K562 (cell line): ENCODE measurements around the gene HNRNPU. TPM values are rescaled to one million over a fixed set of nuclear protein-coding genes. Genes with fewer than 3 reads are reported as not detected.
A peak's percentile ranks its signal among the peaks of the same experiment; 100 is the strongest.

Experiments
- ATAC-seq: fragments of 200-7000 bp; cut with Tn5 transposase; 3 replicates; pipeline ENCODE4 v1.9.1; 2020; ENCODE audit warnings: moderate library complexity
- BruUV-seq: library from RNA; stranded (reverse); fragments of 400-500 nt; replicated peaks from 2 replicates; lab custom pipeline; 2021; lab: Mats Ljungman, UMichigan
- CTCF ChIA-PET: fragments of 300-600 bp; formaldehyde crosslinking; extraction: SDS; loops from one replicate; lab custom pipeline; 2021; ENCODE audit warnings: low intra/inter-chr PET ratio; lab: Yijun Ruan, JAX
- POLR2A ChIA-PET: fragments of 300-600, 350-650 bp; sonication (Branson Sonifier 250); formaldehyde crosslinking; extraction: SDS; loops from one replicate; lab custom pipeline; 2021; ENCODE audit warnings: antibody characterized with exemption, inconsistent platforms; lab: Yijun Ruan, JAX
- DNase-seq, 4 experiments: peaks; one replicate each; pipeline versions ENCODE4 v3.0.0 to v3.0.0-alpha.2; 2011 to 2018; ENCODE audit warnings: low spot score in 3 of 4, mixed read lengths in 3 of 4; ENCODE audit errors: extremely low read depth in 1 of 4
- FAIRE-seq: peaks from 2 replicates; lab custom pipeline; 2011; peaks lifted over from hg19 to GRCh38; lab: Jason Lieb, UNC
- H2AFZ ChIP-seq: 2 replicates; pipeline ENCODE4 v1.6.0; 2011; ENCODE audit warnings: low read depth, low read length, control low read depth, inconsistent platforms
- H3K27ac ChIP-seq: fragments of 200-600 bp; 3 replicates; pipeline ENCODE4 v1.8.0; 2011; ENCODE audit warnings: low read depth, mild to moderate bottlenecking, control low read depth, inconsistent platforms, low read length, moderate library complexity, mixed read lengths; ENCODE audit errors: extremely low read depth
- H3K27me3 ChIP-seq, 2 experiments: fragments of 300-600 bp in 1 of 2; 2 replicates in 1 of 2; 3 replicates in 1 of 2; pipeline versions ENCODE4 v1.6.0 to v1.8.0; 2011; ENCODE audit warnings: inconsistent platforms in 2 of 2, low read length in 2 of 2, mild to moderate bottlenecking in 1 of 2, mixed read lengths in 1 of 2, moderate library complexity in 1 of 2; ENCODE audit not compliant: control insufficient read depth in 2 of 2, insufficient read depth in 2 of 2
- H3K36me3 ChIP-seq: fragments of 300-600 bp; 3 replicates; pipeline ENCODE4 v1.8.0; 2011; ENCODE audit warnings: mild to moderate bottlenecking, low read length, inconsistent platforms; ENCODE audit not compliant: control insufficient read depth, insufficient read depth
- H3K4me1 ChIP-seq, 2 experiments: fragments of 200-600 bp in 1 of 2; replicated peaks in 1 of 2; 2 replicates in 1 of 2; 3 replicates in 1 of 2; pipeline versions ENCODE4 v1.5.1 to v1.8.0; 2011; ENCODE audit warnings: inconsistent platforms in 2 of 2, low read length in 2 of 2, mild to moderate bottlenecking in 1 of 2, mixed read lengths in 1 of 2, moderate library complexity in 1 of 2; ENCODE audit not compliant: control insufficient read depth in 2 of 2, insufficient read depth in 2 of 2
- H3K4me2 ChIP-seq: 2 replicates; pipeline ENCODE4 v1.6.1; 2011; ENCODE audit warnings: low read length, control low read depth, inconsistent platforms, mixed read lengths; ENCODE audit not compliant: insufficient read depth
- H3K4me3 ChIP-seq: fragments of 200-600 bp; sonication (generic), shearing (Covaris generic); 2 replicates; pipeline ENCODE4 v1.5.1; 2016; ENCODE audit warnings: control low read depth, inconsistent platforms
- H3K79me2 ChIP-seq: fragments of 200-600 bp; 3 replicates; pipeline ENCODE4 v1.8.0; 2011; ENCODE audit warnings: low read length, inconsistent platforms; ENCODE audit not compliant: control insufficient read depth, insufficient read depth
- H3K9ac ChIP-seq, 2 experiments: 2 replicates each; pipeline versions ENCODE4 v1.6.0 to v1.6.1; 2011; ENCODE audit warnings: low read depth in 2 of 2, low read length in 2 of 2, control low read depth in 1 of 2, inconsistent platforms in 1 of 2, mild to moderate bottlenecking in 1 of 2, mixed read lengths in 1 of 2; ENCODE audit not compliant: insufficient read depth in 1 of 2
- H3K9me1 ChIP-seq: one replicate; pipeline ENCODE4 v1.6.0; 2011; ENCODE audit warnings: inconsistent platforms, mild to moderate bottlenecking, low read length, moderate library complexity; ENCODE audit not compliant: control insufficient read depth, insufficient read depth
- H3K9me3 ChIP-seq: replicated peaks from 2 replicates; pipeline ENCODE4 v1.5.1; 2011; ENCODE audit warnings: low read depth, low read length, inconsistent platforms; ENCODE audit not compliant: control insufficient read depth, insufficient read depth
- H4K20me1 ChIP-seq: replicated peaks from 2 replicates; pipeline ENCODE4 v1.6.1; 2011; ENCODE audit warnings: low read length, inconsistent platforms, mixed read lengths; ENCODE audit not compliant: control insufficient read depth, insufficient read depth
- HDAC1 ChIP-seq, 2 experiments: fragments of 450-650 bp; IDR thresholded peaks; 2 replicates each; pipeline ENCODE4 v1.6.1; 2016 to 2017; ENCODE audit warnings: inconsistent platforms in 1 of 2, mild to moderate bottlenecking in 1 of 2, moderate library complexity in 1 of 2
- POLR2A ChIP-seq: fragments of 450-650 bp; conservative IDR thresholded peaks from 2 replicates; pipeline ENCODE4 v1.6.1; 2016
- POLR2AphosphoS2 ChIP-seq: IDR thresholded peaks from 2 replicates; pipeline ENCODE4 v1.6.1; 2012; ENCODE audit warnings: low read length, improper control_type of control experiment
- POLR2B ChIP-seq: fragments of 450-650 bp; IDR thresholded peaks from 2 replicates; pipeline ENCODE4 v1.6.1; 2018; ENCODE audit warnings: low read depth; ENCODE audit not compliant: partially characterized antibody
- SUPT5H ChIP-seq: fragments of 450-650 bp; IDR thresholded peaks from 2 replicates; pipeline ENCODE4 v1.6.1; 2016
- TBL1XR1 ChIP-seq, 2 experiments: IDR thresholded peaks; 2 replicates each; pipeline ENCODE4 v1.6.1; 2012; ENCODE audit warnings: improper control_type of control experiment in 2 of 2, low read length in 2 of 2, mild to moderate bottlenecking in 1 of 2
- ZNF668 ChIP-seq: fragments of 250-450 bp; sonication (Bioruptor Pico); IDR thresholded peaks from 2 replicates; pipeline ENCODE4 v1.8.0; 2022; ENCODE audit warnings: mild to moderate bottlenecking, inconsistent platforms
- WGBS: fragments of 100-300 bp; shearing (Covaris generic); methylation state at CpG from one replicate; pipeline ENCODE4 v1.1.6; 2016; ENCODE audit warnings: low coverage, mixed read lengths; ENCODE audit not compliant: insufficient coverage; ENCODE audit errors: missing lambda C conversion rate; 5-methylcytosine and 5-hydroxymethylcytosine counted together
- in situ Hi-C: fragments of 300-500 bp; cut with MboI; formaldehyde crosslinking; loops from 4 replicates; pipeline ENCODE4 v1.15.0; 2018; ENCODE audit warnings: inconsistent platforms, mixed read lengths
- intact Hi-C: fragments of 100-400 bp; cut with micrococcal nuclease; formaldehyde crosslinking; loops from 2 replicates; pipeline ENCODE4 v1.14.2; 2022
- polyA plus RNA-seq, 8 experiments: library from polyadenylated mRNA; depleted of rRNA in 4 of 8; stranded (reverse) in 5 of 8; unstranded in 3 of 8; fragments of >200 nt; fragmentation: Nextera tagmentation in 2 of 8; fragmentation: Illumina TruSeq in 1 of 8; extraction: Ambion mirVana in 2 of 8; extraction: Trizol in 1 of 8; gene quantifications; 2 replicates each; pipeline versions ENCODE4 v1.2.1 to v1.2.3, GENCODE V29; 2011 to 2014; ENCODE audit warnings: inconsistent platforms in 1 of 8, missing spikeins in 1 of 8
- total RNA-seq, 7 experiments: library from RNA; depleted of rRNA in 6 of 7; stranded (reverse); fragments of >200 nt in 6 of 7; fragmentation: Illumina TruSeq in 2 of 7; extraction: Trizol in 2 of 7; gene quantifications; 2 replicates each; pipeline versions ENCODE4 v1.2.1 to v1.2.3, GENCODE V29; 2011 to 2021; ENCODE audit warnings: low replicate concordance in 1 of 7
- TF ChIP-seq, protein P1 (sequence below): fragments of 450-650 bp; IDR thresholded peaks from 2 replicates; pipeline ENCODE4 v1.7.1; 2018; ENCODE audit warnings: mild to moderate bottlenecking, low read depth; ENCODE audit not compliant: partially characterized antibody
- TF ChIP-seq, protein P2 (sequence below): fragments of 250-450 bp; sonication (Bioruptor Pico); IDR thresholded peaks from 2 replicates; pipeline ENCODE4 v1.5.0; 2020; ENCODE audit warnings: mild to moderate bottlenecking
- TF ChIP-seq, protein P3 (sequence below): fragments of 450-650 bp; IDR thresholded peaks from 2 replicates; pipeline ENCODE4 v1.6.1; 2016
- TF ChIP-seq, protein P4 (sequence below): sonication (generic); IDR thresholded peaks from 2 replicates; pipeline ENCODE4 v1.6.1; 2016

The HNRNPU gene
- total and polyA plus RNA-seq, 9 of the 15 experiments (the other 6 are each of a cell fraction or from before 2014, with no cell fraction given): 159 to 777 (median 577) TPM

GRCh38 chr1:244849189-244849866, 15.0 kb downstream of the HNRNPU start:
- BruUV-seq: no TSS peak
- Histone ChIP-seq H3K4me1 (no peaks in the 10 kb centered on the region), H4K20me1 (no peaks in the 10 kb centered on the region), H3K9me1 (no peaks in the 10 kb centered on the region), H3K9ac (no peak overlapping the region), H2AFZ (no peak overlapping the region), H3K4me3 (no peak overlapping the region), H3K36me3 (peaks cover 99% of the 10 kb centered on the region), H3K4me2 (no peak overlapping the region), H3K79me2 (peaks cover 38% of the 10 kb centered on the region), H3K27me3 (no peaks in the 10 kb centered on the region), H3K9me3 (no peaks in the 10 kb centered on the region), H3K27ac (peak overlapping the region; percentile 16; the same call in 1 of the 3 replicates)
- intact Hi-C loops: no loop called here
- peak; percentile 3 for ATAC-seq
- TF ChIP-seq TBL1XR1 (IDR thresholded peaks at IDR 0.05; ENCODE audit: low read length in 2 of 2): no peak
- TF ChIP-seq, protein P1, sequence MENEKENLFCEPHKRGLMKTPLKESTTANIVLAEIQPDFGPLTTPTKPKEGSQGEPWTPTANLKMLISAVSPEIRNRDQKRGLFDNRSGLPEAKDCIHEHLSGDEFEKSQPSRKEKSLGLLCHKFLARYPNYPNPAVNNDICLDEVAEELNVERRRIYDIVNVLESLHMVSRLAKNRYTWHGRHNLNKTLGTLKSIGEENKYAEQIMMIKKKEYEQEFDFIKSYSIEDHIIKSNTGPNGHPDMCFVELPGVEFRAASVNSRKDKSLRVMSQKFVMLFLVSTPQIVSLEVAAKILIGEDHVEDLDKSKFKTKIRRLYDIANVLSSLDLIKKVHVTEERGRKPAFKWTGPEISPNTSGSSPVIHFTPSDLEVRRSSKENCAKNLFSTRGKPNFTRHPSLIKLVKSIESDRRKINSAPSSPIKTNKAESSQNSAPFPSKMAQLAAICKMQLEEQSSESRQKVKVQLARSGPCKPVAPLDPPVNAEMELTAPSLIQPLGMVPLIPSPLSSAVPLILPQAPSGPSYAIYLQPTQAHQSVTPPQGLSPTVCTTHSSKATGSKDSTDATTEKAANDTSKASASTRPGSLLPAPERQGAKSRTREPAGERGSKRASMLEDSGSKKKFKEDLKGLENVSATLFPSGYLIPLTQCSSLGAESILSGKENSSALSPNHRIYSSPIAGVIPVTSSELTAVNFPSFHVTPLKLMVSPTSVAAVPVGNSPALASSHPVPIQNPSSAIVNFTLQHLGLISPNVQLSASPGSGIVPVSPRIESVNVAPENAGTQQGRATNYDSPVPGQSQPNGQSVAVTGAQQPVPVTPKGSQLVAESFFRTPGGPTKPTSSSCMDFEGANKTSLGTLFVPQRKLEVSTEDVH: peak; percentile 15
- no peak for TF ChIP-seq ZNF668 (CRISPR knock-in tag)
- TF ChIP-seq POLR2AphosphoS2: peak; percentile 72; the same call in 1 of the 2 replicates
- TF ChIP-seq SUPT5H: peak; percentile 36
- TF ChIP-seq, protein P2, sequence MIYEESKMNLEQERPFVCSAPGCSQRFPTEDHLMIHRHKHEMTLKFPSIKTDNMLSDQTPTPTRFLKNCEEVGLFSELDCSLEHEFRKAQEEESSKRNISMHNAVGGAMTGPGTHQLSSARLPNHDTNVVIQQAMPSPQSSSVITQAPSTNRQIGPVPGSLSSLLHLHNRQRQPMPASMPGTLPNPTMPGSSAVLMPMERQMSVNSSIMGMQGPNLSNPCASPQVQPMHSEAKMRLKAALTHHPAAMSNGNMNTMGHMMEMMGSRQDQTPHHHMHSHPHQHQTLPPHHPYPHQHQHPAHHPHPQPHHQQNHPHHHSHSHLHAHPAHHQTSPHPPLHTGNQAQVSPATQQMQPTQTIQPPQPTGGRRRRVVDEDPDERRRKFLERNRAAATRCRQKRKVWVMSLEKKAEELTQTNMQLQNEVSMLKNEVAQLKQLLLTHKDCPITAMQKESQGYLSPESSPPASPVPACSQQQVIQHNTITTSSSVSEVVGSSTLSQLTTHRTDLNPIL (CRISPR knock-in tag): peak; percentile 15; the same call in 1 of the 2 replicates
- TF ChIP-seq HDAC1 (IDR thresholded peaks at IDR 0.05): no peak
- TF ChIP-seq, protein P3, sequence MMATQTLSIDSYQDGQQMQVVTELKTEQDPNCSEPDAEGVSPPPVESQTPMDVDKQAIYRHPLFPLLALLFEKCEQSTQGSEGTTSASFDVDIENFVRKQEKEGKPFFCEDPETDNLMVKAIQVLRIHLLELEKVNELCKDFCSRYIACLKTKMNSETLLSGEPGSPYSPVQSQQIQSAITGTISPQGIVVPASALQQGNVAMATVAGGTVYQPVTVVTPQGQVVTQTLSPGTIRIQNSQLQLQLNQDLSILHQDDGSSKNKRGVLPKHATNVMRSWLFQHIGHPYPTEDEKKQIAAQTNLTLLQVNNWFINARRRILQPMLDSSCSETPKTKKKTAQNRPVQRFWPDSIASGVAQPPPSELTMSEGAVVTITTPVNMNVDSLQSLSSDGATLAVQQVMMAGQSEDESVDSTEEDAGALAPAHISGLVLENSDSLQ: no peak
- TF ChIP-seq, protein P4, sequence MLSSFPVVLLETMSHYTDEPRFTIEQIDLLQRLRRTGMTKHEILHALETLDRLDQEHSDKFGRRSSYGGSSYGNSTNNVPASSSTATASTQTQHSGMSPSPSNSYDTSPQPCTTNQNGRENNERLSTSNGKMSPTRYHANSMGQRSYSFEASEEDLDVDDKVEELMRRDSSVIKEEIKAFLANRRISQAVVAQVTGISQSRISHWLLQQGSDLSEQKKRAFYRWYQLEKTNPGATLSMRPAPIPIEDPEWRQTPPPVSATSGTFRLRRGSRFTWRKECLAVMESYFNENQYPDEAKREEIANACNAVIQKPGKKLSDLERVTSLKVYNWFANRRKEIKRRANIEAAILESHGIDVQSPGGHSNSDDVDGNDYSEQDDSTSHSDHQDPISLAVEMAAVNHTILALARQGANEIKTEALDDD: 0 out of 2 replicates have a peak, but pooled peaks have one; percentile 31
- TF ChIP-seq POLR2B: peak; percentile 25
- peak; percentile 58; the same call in 1 of the 2 replicates for TF ChIP-seq POLR2A
- WGBS: 81% methylated on average over 1 of the region's 1 CpG
- no peak for DNase-seq
- FAIRE-seq: no peak
- POLR2A ChIA-PET: interaction anchor here (0.9 to 24.0 kb wide), 5 partner anchors 6 to 194 kb away, joined by 3 to 485 read pairs (median 3); partner anchors contain the start of genes COX20 and HNRNPU
- CTCF ChIA-PET: no interaction called here
- in situ Hi-C loops: no loop called here
